AG08396 (cell line): ENCODE measurements around the gene HMGN1.
"Not testable (repeated sequence)": the region's sequence is repeated elsewhere in the genome, so short reads cannot be mapped to it uniquely, and the experiment has no call there.

Source experiments
- DNase-seq: peaks from one replicate; pipeline ENCODE4 v3.0.0; 2012; ENCODE audit warnings: low spot score, mixed read lengths

HMGN1 gene

GRCh38 chr21:39348355-39349210, at the start of gene HMGN1:
HMGN1 (minus strand) TSS chr21:39349088; CDS start chr21:39348917, 171 bp downstream.
- DNase-seq = peak; percentile 81

- no peak for DNase-seq
Observed at GRCh38 chr21:39397646-39398385, 48.9 kb upstream of the HMGN1 start.

- DNase-seq = no peak
Observed at GRCh38 chr21:39392981-39393380, 44.1 kb upstream of the HMGN1 start.

- no peak for DNase-seq
Observed at GRCh38 chr21:39390212-39390765, 41.4 kb upstream of the HMGN1 start.

GRCh38 chr21:39388811-39389155, 39.9 kb upstream of the HMGN1 start:
- DNase-seq = no peak

- peak; percentile 91 for DNase-seq
Observed at GRCh38 chr21:39388038-39388810, 39.3 kb upstream of the HMGN1 start.

GRCh38 chr21:39387461-39388037, 38.7 kb upstream of the HMGN1 start:
- DNase-seq = peak; percentile 96

- DNase-seq = no peak
Observed at GRCh38 chr21:39386899-39387298, 38.0 kb upstream of the HMGN1 start.

- no peak for DNase-seq
Observed at GRCh38 chr21:39386194-39386593, 37.3 kb upstream of the HMGN1 start.

- DNase-seq = peak; percentile 90
Observed at GRCh38 chr21:39385299-39386145, 36.6 kb upstream of the HMGN1 start.

GRCh38 chr21:39384674-39385298, 35.9 kb upstream of the HMGN1 start:
- DNase-seq = no peak

- DNase-seq = not testable (repeated sequence)
Observed at GRCh38 chr21:39382096-39382495, 33.2 kb upstream of the HMGN1 start.

- DNase-seq = no peak
Observed at GRCh38 chr21:39381009-39381408, 32.1 kb upstream of the HMGN1 start.

GRCh38 chr21:39379986-39380891, 31.4 kb upstream of the HMGN1 start:
- peak; percentile 97 for DNase-seq

GRCh38 chr21:39377444-39378050, 28.7 kb upstream of the HMGN1 start:
- no peak for DNase-seq

GRCh38 chr21:39375446-39375845, 26.6 kb upstream of the HMGN1 start:
- no peak for DNase-seq

- DNase-seq = no peak
Observed at GRCh38 chr21:39374046-39374445, 25.2 kb upstream of the HMGN1 start.

- no peak for DNase-seq
Observed at GRCh38 chr21:39373634-39374033, 24.7 kb upstream of the HMGN1 start.

- DNase-seq = not testable (repeated sequence)
Observed at GRCh38 chr21:39369896-39370288, 21.0 kb upstream of the HMGN1 start.
